Measurements from ENCODE around the gene ST6GAL2. TPM values are rescaled to one million over a fixed set of nuclear protein-coding genes. Genes with fewer than 3 reads are reported as not detected.

ST6GAL2 gene
- total RNA-seq, 1 experiment from 2014 or later: 11.0 TPM

DNA sequence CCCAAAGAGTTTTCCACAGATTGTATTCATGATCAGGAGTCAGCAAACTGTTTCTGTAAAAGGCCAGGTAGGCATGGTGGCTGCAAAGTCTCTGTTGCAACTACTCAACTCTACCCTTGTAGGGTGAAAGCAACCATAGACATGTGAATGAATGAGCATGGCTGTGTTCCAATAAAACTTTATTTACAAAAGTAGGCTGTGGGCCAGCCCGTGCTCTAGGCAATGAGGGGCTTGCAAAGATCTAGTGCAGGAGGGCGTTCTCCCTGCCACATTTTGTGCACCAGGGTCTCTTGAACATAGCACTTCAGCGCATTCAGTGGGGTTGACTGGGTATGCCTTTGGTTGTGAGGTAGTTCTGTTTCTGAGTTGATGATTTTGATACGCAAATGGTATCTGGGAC lies 85.8 kb downstream of the ST6GAL2 start (continued):
- no peak for TF ChIP-seq FOXJ3 (CRISPR knock-in tag; IDR thresholded peaks at IDR 0.05; ENCODE audit: borderline replicate concordance)
- TF ChIP-seq, protein P1, sequence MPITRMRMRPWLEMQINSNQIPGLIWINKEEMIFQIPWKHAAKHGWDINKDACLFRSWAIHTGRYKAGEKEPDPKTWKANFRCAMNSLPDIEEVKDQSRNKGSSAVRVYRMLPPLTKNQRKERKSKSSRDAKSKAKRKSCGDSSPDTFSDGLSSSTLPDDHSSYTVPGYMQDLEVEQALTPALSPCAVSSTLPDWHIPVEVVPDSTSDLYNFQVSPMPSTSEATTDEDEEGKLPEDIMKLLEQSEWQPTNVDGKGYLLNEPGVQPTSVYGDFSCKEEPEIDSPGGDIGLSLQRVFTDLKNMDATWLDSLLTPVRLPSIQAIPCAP (CRISPR knock-in tag; IDR thresholded peaks at IDR 0.05): no peak
- TF ChIP-seq, protein P2, sequence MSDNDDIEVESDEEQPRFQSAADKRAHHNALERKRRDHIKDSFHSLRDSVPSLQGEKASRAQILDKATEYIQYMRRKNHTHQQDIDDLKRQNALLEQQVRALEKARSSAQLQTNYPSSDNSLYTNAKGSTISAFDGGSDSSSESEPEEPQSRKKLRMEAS (CRISPR knock-in tag; IDR thresholded peaks at IDR 0.05): no peak
- no peak for TF ChIP-seq ATF1 (CRISPR knock-in tag; IDR thresholded peaks at IDR 0.05)
- TF ChIP-seq, protein P3, sequence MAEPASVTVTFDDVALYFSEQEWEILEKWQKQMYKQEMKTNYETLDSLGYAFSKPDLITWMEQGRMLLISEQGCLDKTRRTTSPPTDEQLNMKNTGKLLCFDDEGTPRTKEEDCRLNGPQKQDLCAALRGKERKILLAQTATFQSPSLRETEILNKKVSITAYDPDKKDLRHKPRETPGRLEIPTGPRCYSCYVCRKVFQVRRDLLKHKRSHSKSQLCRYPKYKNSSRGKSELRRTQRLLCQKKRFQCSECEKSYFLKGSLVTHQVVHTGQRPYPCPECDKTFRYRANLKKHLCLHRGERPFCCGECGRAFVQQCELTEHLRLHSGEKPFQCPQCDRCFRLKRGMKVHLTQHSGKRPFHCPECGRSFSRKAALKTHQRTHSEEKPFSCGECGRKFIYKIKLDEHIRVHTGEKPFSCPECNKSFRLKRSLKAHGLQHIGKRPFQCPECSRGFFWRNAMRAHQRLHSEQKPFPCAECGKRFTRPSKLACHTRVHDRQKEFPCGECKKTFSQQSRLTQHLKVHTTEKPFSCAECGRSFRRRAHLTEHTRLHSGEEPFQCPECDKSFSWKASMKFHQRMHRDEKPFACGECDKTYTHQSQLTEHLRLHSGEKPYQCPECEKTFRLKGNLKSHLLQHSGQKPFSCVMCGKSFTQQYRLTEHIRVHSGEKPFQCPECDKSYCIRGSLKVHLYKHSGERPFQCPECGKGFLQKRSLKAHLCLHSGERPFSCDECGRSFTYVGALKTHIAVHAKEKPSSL (CRISPR knock-in tag; conservative IDR thresholded peaks at IDR 0.05): no peak
- TF ChIP-seq GTF2I (CRISPR knock-in tag; conservative IDR thresholded peaks at IDR 0.05): no peak

DNA sequence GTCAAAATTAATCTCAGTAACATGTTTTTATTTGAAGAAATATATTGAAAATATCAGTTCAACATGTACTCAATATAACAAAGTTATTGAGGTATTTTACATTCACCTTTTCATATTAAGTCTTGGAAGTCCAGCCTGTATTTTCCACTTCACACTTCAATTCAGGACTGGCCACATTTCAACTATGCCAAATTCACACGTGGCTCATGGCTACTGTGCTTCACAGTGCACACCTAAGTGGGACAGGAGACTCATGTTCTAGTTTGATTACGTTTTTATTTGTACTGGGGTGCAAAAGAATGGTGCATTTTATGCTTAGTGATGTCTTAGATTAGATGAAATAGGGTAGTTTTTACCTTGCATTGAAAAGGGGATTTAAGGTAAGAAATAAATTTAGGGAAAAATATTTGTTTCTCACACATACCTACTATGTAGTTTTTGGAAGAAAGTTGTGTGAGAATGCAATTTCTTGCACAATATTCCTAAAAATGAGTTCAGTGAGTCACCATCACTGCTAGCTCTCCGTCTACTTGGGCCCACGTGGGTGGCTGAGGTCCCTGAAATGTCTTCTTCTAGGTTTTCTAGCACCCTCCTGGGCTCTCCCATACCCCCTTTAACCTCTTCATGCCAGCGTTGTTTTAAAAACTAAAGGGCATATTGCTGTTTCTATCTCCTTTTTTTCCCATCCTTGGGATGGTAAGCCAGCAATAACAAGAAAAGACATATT lies 87.0 kb downstream of the ST6GAL2 start:
- no peak overlapping the region for H3K27ac Mint-ChIP-seq
- peaks cover 5% of the 10 kb centered on the region for H3K36me3 Mint-ChIP-seq
- TF ChIP-seq, protein P1 (CRISPR knock-in tag; IDR thresholded peaks at IDR 0.05): no peak
- TF ChIP-seq MYBL2 (CRISPR knock-in tag; IDR thresholded peaks at IDR 0.05): no peak
- TF ChIP-seq OVOL2 (CRISPR knock-in tag; IDR thresholded peaks at IDR 0.05; ENCODE audit: borderline replicate concordance): no peak
- TF ChIP-seq, protein P4, sequence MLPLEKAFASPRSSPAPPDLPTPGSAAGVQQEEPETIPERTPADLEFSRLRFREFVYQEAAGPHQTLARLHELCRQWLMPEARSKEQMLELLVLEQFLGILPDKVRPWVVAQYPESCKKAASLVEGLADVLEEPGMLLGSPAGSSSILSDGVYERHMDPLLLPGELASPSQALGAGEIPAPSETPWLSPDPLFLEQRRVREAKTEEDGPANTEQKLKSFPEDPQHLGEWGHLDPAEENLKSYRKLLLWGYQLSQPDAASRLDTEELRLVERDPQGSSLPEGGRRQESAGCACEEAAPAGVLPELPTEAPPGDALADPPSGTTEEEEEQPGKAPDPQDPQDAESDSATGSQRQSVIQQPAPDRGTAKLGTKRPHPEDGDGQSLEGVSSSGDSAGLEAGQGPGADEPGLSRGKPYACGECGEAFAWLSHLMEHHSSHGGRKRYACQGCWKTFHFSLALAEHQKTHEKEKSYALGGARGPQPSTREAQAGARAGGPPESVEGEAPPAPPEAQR (CRISPR knock-in tag; IDR thresholded peaks at IDR 0.05): no peak
- TF ChIP-seq PRRX2 (CRISPR knock-in tag; IDR thresholded peaks at IDR 0.05): no peak
- TF ChIP-seq NFE2L1 (CRISPR knock-in tag; IDR thresholded peaks at IDR 0.05): no peak
- no peak for TF ChIP-seq SOX15 (CRISPR knock-in tag; IDR thresholded peaks at IDR 0.05)
- TF ChIP-seq IRF2 (CRISPR knock-in tag; IDR thresholded peaks at IDR 0.05; ENCODE audit: borderline replicate concordance, low read depth): no peak
- no peak for TF ChIP-seq TCF7 (CRISPR knock-in tag; IDR thresholded peaks at IDR 0.05; ENCODE audit: low read depth)
- no peak for TF ChIP-seq SP1 (CRISPR knock-in tag; conservative IDR thresholded peaks at IDR 0.05)
- no peak for TF ChIP-seq NR3C1 (CRISPR knock-in tag; conservative IDR thresholded peaks at IDR 0.05; ENCODE audit: low read depth)
- TF ChIP-seq GTF2I (CRISPR knock-in tag; conservative IDR thresholded peaks at IDR 0.05): no peak
- no peak for TF ChIP-seq ELF4 (CRISPR knock-in tag; IDR thresholded peaks at IDR 0.05; ENCODE audit: low read depth)
- TF ChIP-seq, protein P5, sequence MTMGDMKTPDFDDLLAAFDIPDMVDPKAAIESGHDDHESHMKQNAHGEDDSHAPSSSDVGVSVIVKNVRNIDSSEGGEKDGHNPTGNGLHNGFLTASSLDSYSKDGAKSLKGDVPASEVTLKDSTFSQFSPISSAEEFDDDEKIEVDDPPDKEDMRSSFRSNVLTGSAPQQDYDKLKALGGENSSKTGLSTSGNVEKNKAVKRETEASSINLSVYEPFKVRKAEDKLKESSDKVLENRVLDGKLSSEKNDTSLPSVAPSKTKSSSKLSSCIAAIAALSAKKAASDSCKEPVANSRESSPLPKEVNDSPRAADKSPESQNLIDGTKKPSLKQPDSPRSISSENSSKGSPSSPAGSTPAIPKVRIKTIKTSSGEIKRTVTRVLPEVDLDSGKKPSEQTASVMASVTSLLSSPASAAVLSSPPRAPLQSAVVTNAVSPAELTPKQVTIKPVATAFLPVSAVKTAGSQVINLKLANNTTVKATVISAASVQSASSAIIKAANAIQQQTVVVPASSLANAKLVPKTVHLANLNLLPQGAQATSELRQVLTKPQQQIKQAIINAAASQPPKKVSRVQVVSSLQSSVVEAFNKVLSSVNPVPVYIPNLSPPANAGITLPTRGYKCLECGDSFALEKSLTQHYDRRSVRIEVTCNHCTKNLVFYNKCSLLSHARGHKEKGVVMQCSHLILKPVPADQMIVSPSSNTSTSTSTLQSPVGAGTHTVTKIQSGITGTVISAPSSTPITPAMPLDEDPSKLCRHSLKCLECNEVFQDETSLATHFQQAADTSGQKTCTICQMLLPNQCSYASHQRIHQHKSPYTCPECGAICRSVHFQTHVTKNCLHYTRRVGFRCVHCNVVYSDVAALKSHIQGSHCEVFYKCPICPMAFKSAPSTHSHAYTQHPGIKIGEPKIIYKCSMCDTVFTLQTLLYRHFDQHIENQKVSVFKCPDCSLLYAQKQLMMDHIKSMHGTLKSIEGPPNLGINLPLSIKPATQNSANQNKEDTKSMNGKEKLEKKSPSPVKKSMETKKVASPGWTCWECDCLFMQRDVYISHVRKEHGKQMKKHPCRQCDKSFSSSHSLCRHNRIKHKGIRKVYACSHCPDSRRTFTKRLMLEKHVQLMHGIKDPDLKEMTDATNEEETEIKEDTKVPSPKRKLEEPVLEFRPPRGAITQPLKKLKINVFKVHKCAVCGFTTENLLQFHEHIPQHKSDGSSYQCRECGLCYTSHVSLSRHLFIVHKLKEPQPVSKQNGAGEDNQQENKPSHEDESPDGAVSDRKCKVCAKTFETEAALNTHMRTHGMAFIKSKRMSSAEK (CRISPR knock-in tag; IDR thresholded peaks at IDR 0.05; ENCODE audit: borderline replicate concordance): no peak
- no peak for TF ChIP-seq KAT7 (CRISPR knock-in tag; IDR thresholded peaks at IDR 0.05; ENCODE audit: borderline replicate concordance)
- no peak for TF ChIP-seq GABPB1 (CRISPR knock-in tag; IDR thresholded peaks at IDR 0.05)
- CTCF ChIA-PET: no interaction called here
- H3K27me3 Mint-ChIP-seq (ENCODE audit: low read depth): peaks cover 5% of the 10 kb centered on the region; the same call in 1 of the 2 replicates
- no peak overlapping the region for H3K4me3 Mint-ChIP-seq
- peaks cover 16% of the 10 kb centered on the region for H3K4me1 Mint-ChIP-seq
- H3K9me3 Mint-ChIP-seq: peaks cover 3% of the 10 kb centered on the region; the same call in 1 of the 2 replicates
- POLR2A ChIA-PET: no interaction called here
- ATAC-seq (no peak), DNase-seq (ENCODE audit: low spot score) (no peak)

Measured in WTC11 (cell line).